Caco-2 (cell line): ENCODE data around the gene TRNP1. TPM values are rescaled to one million over a fixed set of nuclear protein-coding genes. Genes with fewer than 3 reads are reported as not detected.

ENCODE experiments used
- BruUV-seq: library from RNA; stranded (reverse); fragments of 400-500 nt; replicated peaks from 2 replicates; lab custom pipeline; 2021; lab: Mats Ljungman, UMichigan
- CTCF ChIA-PET: fragments of 300-600 bp; sonication (Branson Sonifier 250); formaldehyde crosslinking; loops from one replicate; lab custom pipeline; 2022; ENCODE audit warnings: antibody characterized with exemption; lab: Charles Lee
- POLR2A ChIA-PET: fragments of 300-600 bp; sonication (Branson Sonifier 250); formaldehyde crosslinking; loops from one replicate; lab custom pipeline; 2022; ENCODE audit warnings: antibody characterized with exemption; lab: Charles Lee
- DNase-seq, 2 experiments: peaks; one replicate each; pipeline versions ENCODE4 v3.0.0 to v3.0.0-alpha.2; 2020 to 2022
- H3K27me3 ChIP-seq: replicated peaks from 2 replicates; pipeline ENCODE4 v1.6.0; 2011; ENCODE audit warnings: low read length; ENCODE audit not compliant: control insufficient read depth, insufficient read depth
- H3K36me3 ChIP-seq: 2 replicates; pipeline ENCODE4 v1.5.1; 2011; ENCODE audit warnings: low read length; ENCODE audit not compliant: control insufficient read depth, insufficient read depth
- H3K4me1 ChIP-seq: fragments of 250-450 bp; sonication (Bioruptor Pico); 2 replicates; pipeline ENCODE4 v1.5.1; 2020; ENCODE audit warnings: mild to moderate bottlenecking
- H3K4me3 ChIP-seq: 2 replicates; pipeline ENCODE4 v1.5.1; 2011; ENCODE audit warnings: low read depth, mild to moderate bottlenecking, control low read depth, low read length
- H3K9me3 ChIP-seq: fragments of 250-450 bp; sonication (Bioruptor Pico); 2 replicates; pipeline ENCODE4 v1.5.1; 2020; ENCODE audit warnings: mild to moderate bottlenecking, moderate library complexity
- H3K27ac Mint-ChIP-seq: one replicate; pipeline ENCODE4 v1.8.0; 2022; ENCODE audit warnings: mixed read lengths; ENCODE audit not compliant: unreplicated experiment
- H3K27me3 Mint-ChIP-seq: one replicate; pipeline ENCODE4 v1.8.0; 2022; ENCODE audit warnings: mixed read lengths; ENCODE audit not compliant: insufficient read depth, unreplicated experiment
- H3K36me3 Mint-ChIP-seq: one replicate; pipeline ENCODE4 v1.8.0; 2022; ENCODE audit warnings: mild to moderate bottlenecking, mixed read lengths; ENCODE audit not compliant: insufficient read depth, unreplicated experiment
- H3K4me1 Mint-ChIP-seq: one replicate; pipeline ENCODE4 v1.8.0; 2022; ENCODE audit warnings: low read depth, mixed read lengths; ENCODE audit not compliant: unreplicated experiment
- H3K4me3 Mint-ChIP-seq: one replicate; pipeline ENCODE4 v1.8.0; 2022; ENCODE audit warnings: mild to moderate bottlenecking, moderate library complexity, mixed read lengths; ENCODE audit not compliant: unreplicated experiment
- H3K9me3 Mint-ChIP-seq: one replicate; pipeline ENCODE4 v1.8.0; 2022; ENCODE audit warnings: mixed read lengths; ENCODE audit not compliant: unreplicated experiment
- intact Hi-C: fragments of 100-400 bp; cut with micrococcal nuclease; formaldehyde crosslinking; loops from one replicate; pipeline ENCODE4 v1.10.0; 2022; ENCODE audit not compliant: unreplicated experiment
- total RNA-seq: library from RNA; stranded (reverse); gene quantifications from 2 replicates; pipeline ENCODE4 v1.2.3, GENCODE V29; 2022
- TF ChIP-seq, protein P1 (sequence below), 2 experiments: fragments of 200-600 bp in 1 of 2; IDR thresholded peaks; 1 replicate in 1 of 2; 2 replicates in 1 of 2; pipeline versions ENCODE4 v1.5.1 to v1.8.0; 2011 to 2022; ENCODE audit warnings: antibody characterized with exemption in 1 of 2, control low read depth in 1 of 2, inconsistent platforms in 1 of 2, low read depth in 1 of 2, low read length in 1 of 2, mild to moderate bottlenecking in 1 of 2, moderate library complexity in 1 of 2; ENCODE audit not compliant: insufficient read depth in 1 of 2, severe bottlenecking in 1 of 2, unreplicated experiment in 1 of 2

TRNP1 gene
- total RNA-seq, 1 experiment from 2014 or later: 23.6 TPM

- DNase-seq: no peak
- Histone ChIP-seq H3K9me3 (no peaks in the 10 kb centered on the region), H3K4me1 (peaks cover 71% of the 10 kb centered on the region), H3K27me3 (no peaks in the 10 kb centered on the region), H3K4me3 (no peak overlapping the region), H3K36me3 (peaks cover 2% of the 10 kb centered on the region)
- TF ChIP-seq, protein P1, sequence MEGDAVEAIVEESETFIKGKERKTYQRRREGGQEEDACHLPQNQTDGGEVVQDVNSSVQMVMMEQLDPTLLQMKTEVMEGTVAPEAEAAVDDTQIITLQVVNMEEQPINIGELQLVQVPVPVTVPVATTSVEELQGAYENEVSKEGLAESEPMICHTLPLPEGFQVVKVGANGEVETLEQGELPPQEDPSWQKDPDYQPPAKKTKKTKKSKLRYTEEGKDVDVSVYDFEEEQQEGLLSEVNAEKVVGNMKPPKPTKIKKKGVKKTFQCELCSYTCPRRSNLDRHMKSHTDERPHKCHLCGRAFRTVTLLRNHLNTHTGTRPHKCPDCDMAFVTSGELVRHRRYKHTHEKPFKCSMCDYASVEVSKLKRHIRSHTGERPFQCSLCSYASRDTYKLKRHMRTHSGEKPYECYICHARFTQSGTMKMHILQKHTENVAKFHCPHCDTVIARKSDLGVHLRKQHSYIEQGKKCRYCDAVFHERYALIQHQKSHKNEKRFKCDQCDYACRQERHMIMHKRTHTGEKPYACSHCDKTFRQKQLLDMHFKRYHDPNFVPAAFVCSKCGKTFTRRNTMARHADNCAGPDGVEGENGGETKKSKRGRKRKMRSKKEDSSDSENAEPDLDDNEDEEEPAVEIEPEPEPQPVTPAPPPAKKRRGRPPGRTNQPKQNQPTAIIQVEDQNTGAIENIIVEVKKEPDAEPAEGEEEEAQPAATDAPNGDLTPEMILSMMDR (IDR thresholded peaks at IDR 0.05; ENCODE audit: insufficient read depth in 1 of 2, low read depth in 1 of 2, low read length in 1 of 2, severe bottlenecking in 1 of 2, unreplicated experiment in 1 of 2): no peak
- Mint-ChIP-seq H3K4me3 (no peak overlapping the region), H3K4me1 (peaks cover 5% of the 10 kb centered on the region), H3K9me3 (no peaks in the 10 kb centered on the region), H3K27ac (peak overlapping the region; percentile 39), H3K36me3 (peaks cover 51% of the 10 kb centered on the region), H3K27me3 (no peaks in the 10 kb centered on the region)
- intact Hi-C loops: no loop called here
- no TSS peak for BruUV-seq
- ChIA-PET CTCF (no interaction called here), POLR2A (interaction anchor here (0.7 kb wide), 1 partner anchor 494 kb away, joined by 4 read pairs; no protein-coding TSS in a partner anchor)
Measured at GRCh38 chr1:27001570-27002360, 8.3 kb downstream of the TRNP1 start.

GRCh38 chr1:27003745-27004470 is 10.4 kb downstream of the TRNP1 start:
- DNase-seq: no peak
- Histone ChIP-seq H3K4me3 (no peak overlapping the region), H3K9me3 (no peaks in the 10 kb centered on the region), H3K4me1 (peaks cover 68% of the 10 kb centered on the region), H3K27me3 (no peaks in the 10 kb centered on the region), H3K36me3 (peaks cover 2% of the 10 kb centered on the region; the same call in 1 of the 2 replicates)
- Mint-ChIP-seq H3K4me3 (no peak overlapping the region), H3K27ac (peak overlapping the region; percentile 77), H3K9me3 (no peaks in the 10 kb centered on the region), H3K36me3 (peaks cover 50% of the 10 kb centered on the region), H3K27me3 (no peaks in the 10 kb centered on the region), H3K4me1 (peaks cover 12% of the 10 kb centered on the region)
- intact Hi-C loops: no loop called here
- ChIA-PET POLR2A (interaction anchor here (1.0 to 2.1 kb wide), 2 partner anchors 9 kb away, joined by 3 to 5 read pairs; partner anchors contain the start of genes TENT5B and TRNP1), CTCF (no interaction called here)
- TF ChIP-seq, protein P1 (IDR thresholded peaks at IDR 0.05; ENCODE audit: insufficient read depth in 1 of 2, low read depth in 1 of 2, low read length in 1 of 2, severe bottlenecking in 1 of 2, unreplicated experiment in 1 of 2): no peak
- no TSS peak for BruUV-seq

DNA sequence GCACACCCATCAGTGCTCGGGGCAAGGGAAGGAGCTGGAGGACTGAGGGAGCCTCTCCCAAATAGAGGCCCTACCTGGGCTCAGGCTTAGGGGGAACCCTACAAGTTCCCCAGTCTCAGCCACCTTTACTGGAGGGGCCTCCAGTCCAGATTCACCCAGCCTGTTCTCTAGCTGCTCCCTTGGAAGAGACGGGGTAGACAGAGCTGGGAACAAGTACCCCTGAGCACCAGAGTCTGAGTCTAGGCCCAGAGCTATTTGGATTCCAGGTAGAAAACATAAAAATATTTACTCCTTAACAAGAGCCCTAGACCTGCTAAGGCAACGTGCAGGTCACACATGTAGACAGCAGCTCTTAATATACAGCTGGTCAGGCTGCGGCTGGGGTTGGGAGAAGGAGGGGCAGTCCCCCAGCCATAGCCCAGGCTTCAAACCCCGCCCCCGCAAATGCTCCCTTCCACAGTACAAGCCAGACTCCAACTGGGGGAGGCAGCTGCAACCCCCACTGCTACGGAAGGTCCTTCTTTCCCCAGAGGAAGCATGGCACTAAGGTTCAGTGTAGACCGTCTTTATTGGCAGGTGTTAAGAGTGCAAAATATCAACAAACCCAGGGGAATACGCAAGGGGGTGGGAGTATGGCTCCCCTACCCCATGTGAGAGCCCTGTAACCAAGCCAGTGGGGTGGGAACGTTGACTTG is 11.1 kb downstream of the TRNP1 start:
- Histone ChIP-seq H3K4me1 (peaks cover 68% of the 10 kb centered on the region), H3K9me3 (no peaks in the 10 kb centered on the region), H3K27me3 (no peaks in the 10 kb centered on the region), H3K36me3 (peaks cover 2% of the 10 kb centered on the region; the same call in 1 of the 2 replicates), H3K4me3 (no peak overlapping the region)
- Mint-ChIP-seq H3K27me3 (no peaks in the 10 kb centered on the region), H3K4me3 (no peak overlapping the region), H3K27ac (peak overlapping the region; percentile 77), H3K36me3 (peaks cover 50% of the 10 kb centered on the region), H3K4me1 (peaks cover 12% of the 10 kb centered on the region), H3K9me3 (no peaks in the 10 kb centered on the region)
- intact Hi-C loops: no loop called here
- DNase-seq: no peak
- BruUV-seq: no TSS peak
- POLR2A ChIA-PET: interaction anchor here (1.0 to 2.1 kb wide), 2 partner anchors 8 to 10 kb away, joined by 3 to 5 read pairs; partner anchors contain the start of genes TENT5B and TRNP1
- CTCF ChIA-PET: no interaction called here
- TF ChIP-seq, protein P1 (IDR thresholded peaks at IDR 0.05; ENCODE audit: insufficient read depth in 1 of 2, low read depth in 1 of 2, low read length in 1 of 2, severe bottlenecking in 1 of 2, unreplicated experiment in 1 of 2): no peak
